Stomach (tissue), 4 donors: ENCODE data around the gene CASP2.

ENCODE experiments used
- EP300 ChIP-seq: sonication (generic); formaldehyde crosslinking; IDR thresholded peaks from one replicate; pipeline ENCODE4 v1.6.1; 2017; ENCODE audit warnings: antibody characterized with exemption
- POLR2A ChIP-seq, 4 donors: fragments of 450-650 bp; IDR thresholded peaks; one replicate each; pipeline ENCODE4 v1.6.1; 2016; ENCODE audit warnings: antibody characterized with exemption in 4 of 4, control low read depth in 2 of 4, mild to moderate bottlenecking in 1 of 4, moderate library complexity in 1 of 4
- POLR2AphosphoS5 ChIP-seq, 3 donors: sonication (generic); formaldehyde crosslinking; IDR thresholded peaks; one replicate each; pipeline ENCODE4 v1.6.1; 2016; ENCODE audit warnings: antibody characterized with exemption in 3 of 3
- TF ChIP-seq, protein P1 (sequence below), 7 experiments: fragments of 450-650 bp in 4 of 7; fragments of 200-600 bp in 3 of 7; sonication (generic) in 3 of 7; IDR thresholded peaks; one replicate each; pipeline ENCODE4 v1.5.1; 2016 to 2019; ENCODE audit warnings: antibody characterized with exemption in 7 of 7, control low read depth in 2 of 7, mild to moderate bottlenecking in 1 of 7

DNA sequence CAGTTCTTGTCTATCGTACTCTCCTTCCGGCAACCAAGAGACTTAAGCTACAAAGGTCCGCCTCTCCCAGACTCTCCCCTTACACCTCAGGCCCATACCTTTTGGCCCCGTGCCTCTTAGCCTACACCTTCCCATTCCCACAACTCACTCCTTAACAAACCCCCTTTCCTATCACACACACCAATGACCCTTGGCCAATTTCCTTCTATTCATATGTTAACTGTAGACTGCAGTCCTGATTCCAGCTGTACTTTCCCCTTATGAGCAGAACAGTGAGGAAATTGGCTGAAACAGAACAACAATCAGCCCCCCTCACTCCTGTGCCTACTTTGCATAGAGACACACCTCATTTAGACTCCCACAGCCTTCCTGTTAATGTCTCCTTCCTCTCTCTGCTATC lies 4.8 kb upstream of the CASP2 start:
- TF ChIP-seq POLR2A (IDR thresholded peaks at IDR 0.05) (no peak), EP300 (no peak), POLR2AphosphoS5 (IDR thresholded peaks at IDR 0.05) (no peak)
- TF ChIP-seq, protein P1, sequence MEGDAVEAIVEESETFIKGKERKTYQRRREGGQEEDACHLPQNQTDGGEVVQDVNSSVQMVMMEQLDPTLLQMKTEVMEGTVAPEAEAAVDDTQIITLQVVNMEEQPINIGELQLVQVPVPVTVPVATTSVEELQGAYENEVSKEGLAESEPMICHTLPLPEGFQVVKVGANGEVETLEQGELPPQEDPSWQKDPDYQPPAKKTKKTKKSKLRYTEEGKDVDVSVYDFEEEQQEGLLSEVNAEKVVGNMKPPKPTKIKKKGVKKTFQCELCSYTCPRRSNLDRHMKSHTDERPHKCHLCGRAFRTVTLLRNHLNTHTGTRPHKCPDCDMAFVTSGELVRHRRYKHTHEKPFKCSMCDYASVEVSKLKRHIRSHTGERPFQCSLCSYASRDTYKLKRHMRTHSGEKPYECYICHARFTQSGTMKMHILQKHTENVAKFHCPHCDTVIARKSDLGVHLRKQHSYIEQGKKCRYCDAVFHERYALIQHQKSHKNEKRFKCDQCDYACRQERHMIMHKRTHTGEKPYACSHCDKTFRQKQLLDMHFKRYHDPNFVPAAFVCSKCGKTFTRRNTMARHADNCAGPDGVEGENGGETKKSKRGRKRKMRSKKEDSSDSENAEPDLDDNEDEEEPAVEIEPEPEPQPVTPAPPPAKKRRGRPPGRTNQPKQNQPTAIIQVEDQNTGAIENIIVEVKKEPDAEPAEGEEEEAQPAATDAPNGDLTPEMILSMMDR (IDR thresholded peaks at IDR 0.05) = no peak
